HEK293 (cell line): ENCODE data around the gene PPP1R10.

Source experiments
- EGR2 ChIP-seq: fragments of 450-650 bp; formaldehyde crosslinking; IDR thresholded peaks from 2 replicates; pipeline ENCODE4 v1.5.1; 2016; ENCODE audit warnings: low read depth, missing biosample characterization, missing genetic modification characterization
- MEIS1 ChIP-seq: sonication (generic); formaldehyde crosslinking; IDR thresholded peaks from 2 replicates; pipeline ENCODE4 v1.8.1; 2022; ENCODE audit warnings: missing genetic modification reagents, mild to moderate bottlenecking, borderline replicate concordance
- SP2 ChIP-seq: fragments of 450-650 bp; formaldehyde crosslinking; IDR thresholded peaks from 2 replicates; pipeline ENCODE4 v1.5.1; 2016; ENCODE audit warnings: missing biosample characterization, missing genetic modification characterization
- WT1 ChIP-seq: fragments of 450-650 bp; formaldehyde crosslinking; IDR thresholded peaks from 2 replicates; pipeline ENCODE4 v1.5.1; 2016; ENCODE audit warnings: missing biosample characterization, missing genetic modification characterization
- ZBTB8A ChIP-seq: fragments of 450-650 bp; formaldehyde crosslinking; IDR thresholded peaks from 2 replicates; pipeline ENCODE4 v1.5.1; 2016; ENCODE audit warnings: missing biosample characterization, missing genetic modification characterization
- ZEB2 ChIP-seq: fragments of 450-650 bp; formaldehyde crosslinking; IDR thresholded peaks from 2 replicates; pipeline ENCODE4 v1.5.1; 2016; ENCODE audit warnings: missing biosample characterization, missing genetic modification characterization
- ZFHX2 ChIP-seq: fragments of 450-650 bp; formaldehyde crosslinking; conservative IDR thresholded peaks from 2 replicates; pipeline ENCODE4 v1.5.1; 2016; ENCODE audit warnings: missing biosample characterization, missing genetic modification characterization
- ZFP37 ChIP-seq: fragments of 450-650 bp; formaldehyde crosslinking; IDR thresholded peaks from 2 replicates; pipeline ENCODE4 v1.5.1; 2016; ENCODE audit warnings: missing biosample characterization, missing genetic modification characterization
- ZNF140 ChIP-seq: fragments of 450-650 bp; formaldehyde crosslinking; IDR thresholded peaks from 2 replicates; pipeline ENCODE4 v1.5.1; 2016; ENCODE audit warnings: missing biosample characterization, missing genetic modification characterization
- ZNF24 ChIP-seq: fragments of 450-650 bp; formaldehyde crosslinking; IDR thresholded peaks from 2 replicates; pipeline ENCODE4 v1.5.1; 2016; ENCODE audit warnings: missing biosample characterization, missing genetic modification characterization
- ZNF426 ChIP-seq: fragments of 450-650 bp; formaldehyde crosslinking; IDR thresholded peaks from 2 replicates; pipeline ENCODE4 v1.5.1; 2017; ENCODE audit warnings: missing biosample characterization, missing genetic modification characterization, mild to moderate bottlenecking, inconsistent platforms, moderate library complexity
- ZNF629 ChIP-seq: fragments of 450-650 bp; formaldehyde crosslinking; IDR thresholded peaks from 2 replicates; pipeline ENCODE4 v1.5.1; 2017; ENCODE audit warnings: missing biosample characterization, missing genetic modification characterization
- ZSCAN23 ChIP-seq: fragments of 450-650 bp; formaldehyde crosslinking; IDR thresholded peaks from 2 replicates; pipeline ENCODE4 v1.5.1; 2016; ENCODE audit warnings: missing biosample characterization, missing genetic modification characterization
- TF ChIP-seq, protein P1 (sequence below): fragments of 450-650 bp; formaldehyde crosslinking; IDR thresholded peaks from 2 replicates; pipeline ENCODE4 v1.5.1; 2016; ENCODE audit warnings: missing biosample characterization, missing genetic modification characterization
- TF ChIP-seq, protein P2 (sequence below): fragments of 450-650 bp; formaldehyde crosslinking; IDR thresholded peaks from 2 replicates; pipeline ENCODE4 v1.5.1; 2017; ENCODE audit warnings: missing biosample characterization, missing genetic modification characterization
- TF ChIP-seq, protein P3 (sequence below): fragments of 450-650 bp; IDR thresholded peaks from 2 replicates; pipeline ENCODE4 v1.5.1; 2018; ENCODE audit warnings: missing biosample characterization, missing genetic modification characterization
- TF ChIP-seq, protein P4 (sequence below): fragments of 450-650 bp; formaldehyde crosslinking; IDR thresholded peaks from 2 replicates; pipeline ENCODE4 v1.5.1; 2016; ENCODE audit warnings: missing biosample characterization, missing genetic modification characterization
- TF ChIP-seq, protein P5 (sequence below): IDR thresholded peaks from 2 replicates; pipeline ENCODE4 v1.6.1; 2011; ENCODE audit warnings: mild to moderate bottlenecking, low read depth, low read length, borderline replicate concordance
- TF ChIP-seq, protein P6 (sequence below): fragments of 450-650 bp; formaldehyde crosslinking; IDR thresholded peaks from 2 replicates; pipeline ENCODE4 v1.5.1; 2016; ENCODE audit warnings: missing biosample characterization, missing genetic modification characterization
- TF ChIP-seq, protein P7 (sequence below): fragments of 450-650 bp; formaldehyde crosslinking; IDR thresholded peaks from 2 replicates; pipeline ENCODE4 v1.5.1; 2016; ENCODE audit warnings: missing biosample characterization, missing genetic modification characterization
- TF ChIP-seq, protein P8 (sequence below): fragments of 450-650 bp; formaldehyde crosslinking; IDR thresholded peaks from 2 replicates; pipeline ENCODE4 v1.5.1; 2016; ENCODE audit warnings: missing biosample characterization, missing genetic modification characterization

Gene PPP1R10

DNA sequence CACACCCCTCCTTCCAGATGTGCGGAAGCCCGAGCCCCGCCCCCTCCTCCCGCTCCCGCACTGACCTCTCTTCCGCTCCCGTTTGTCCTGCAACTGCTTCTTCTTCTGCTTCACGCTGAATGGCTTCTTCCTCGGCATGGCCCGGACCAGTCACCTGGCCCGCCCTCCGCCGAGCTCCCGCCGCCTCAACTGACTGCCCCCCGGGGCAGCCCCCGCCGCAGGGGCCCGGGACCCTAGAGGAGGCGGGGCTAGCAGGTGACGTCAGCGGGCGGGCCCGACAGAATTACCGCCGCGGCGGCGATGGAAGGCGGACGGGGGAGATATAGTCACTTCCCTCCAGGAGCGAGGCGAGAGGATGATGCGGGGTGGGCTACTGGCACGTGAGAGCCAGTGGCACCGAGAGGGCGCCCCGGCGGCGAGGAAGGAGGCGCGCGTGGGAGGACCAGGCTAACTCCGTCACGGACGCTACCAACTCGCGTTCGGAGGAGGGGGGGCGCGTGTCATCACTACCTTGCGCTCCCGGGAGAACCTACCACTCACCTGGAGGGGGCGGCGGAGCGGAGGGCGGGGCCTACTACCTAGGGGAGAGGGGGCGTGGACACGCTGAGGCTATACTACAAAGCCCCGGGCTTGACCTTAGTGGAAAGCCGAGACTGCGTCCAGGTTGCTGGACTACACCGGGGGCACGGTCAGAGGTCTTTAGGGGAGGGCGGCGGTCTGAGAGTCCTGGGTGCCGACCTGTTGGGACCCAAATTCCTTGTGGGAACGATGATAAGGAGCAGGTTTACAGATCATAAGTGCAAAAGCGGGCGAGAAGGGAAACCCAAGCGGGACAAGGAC is 60.8 kb downstream of the PPP1R10 start, which contains the start of gene GNL1 (continued):
- TF ChIP-seq, protein P1, sequence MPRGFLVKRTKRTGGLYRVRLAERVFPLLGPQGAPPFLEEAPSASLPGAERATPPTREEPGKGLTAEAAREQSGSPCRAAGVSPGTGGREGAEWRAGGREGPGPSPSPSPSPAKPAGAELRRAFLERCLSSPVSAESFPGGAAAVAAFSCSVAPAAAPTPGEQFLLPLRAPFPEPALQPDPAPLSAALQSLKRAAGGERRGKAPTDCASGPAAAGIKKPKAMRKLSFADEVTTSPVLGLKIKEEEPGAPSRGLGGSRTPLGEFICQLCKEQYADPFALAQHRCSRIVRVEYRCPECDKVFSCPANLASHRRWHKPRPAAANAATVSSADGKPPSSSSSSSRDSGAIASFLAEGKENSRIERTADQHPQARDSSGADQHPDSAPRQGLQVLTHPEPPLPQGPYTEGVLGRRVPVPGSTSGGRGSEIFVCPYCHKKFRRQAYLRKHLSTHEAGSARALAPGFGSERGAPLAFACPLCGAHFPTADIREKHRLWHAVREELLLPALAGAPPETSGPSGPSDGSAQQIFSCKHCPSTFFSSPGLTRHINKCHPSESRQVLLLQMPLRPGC (tag by site-specific recombination): peak; percentile 70; the same call in 1 of the 2 replicates
- TF ChIP-seq, protein P2, sequence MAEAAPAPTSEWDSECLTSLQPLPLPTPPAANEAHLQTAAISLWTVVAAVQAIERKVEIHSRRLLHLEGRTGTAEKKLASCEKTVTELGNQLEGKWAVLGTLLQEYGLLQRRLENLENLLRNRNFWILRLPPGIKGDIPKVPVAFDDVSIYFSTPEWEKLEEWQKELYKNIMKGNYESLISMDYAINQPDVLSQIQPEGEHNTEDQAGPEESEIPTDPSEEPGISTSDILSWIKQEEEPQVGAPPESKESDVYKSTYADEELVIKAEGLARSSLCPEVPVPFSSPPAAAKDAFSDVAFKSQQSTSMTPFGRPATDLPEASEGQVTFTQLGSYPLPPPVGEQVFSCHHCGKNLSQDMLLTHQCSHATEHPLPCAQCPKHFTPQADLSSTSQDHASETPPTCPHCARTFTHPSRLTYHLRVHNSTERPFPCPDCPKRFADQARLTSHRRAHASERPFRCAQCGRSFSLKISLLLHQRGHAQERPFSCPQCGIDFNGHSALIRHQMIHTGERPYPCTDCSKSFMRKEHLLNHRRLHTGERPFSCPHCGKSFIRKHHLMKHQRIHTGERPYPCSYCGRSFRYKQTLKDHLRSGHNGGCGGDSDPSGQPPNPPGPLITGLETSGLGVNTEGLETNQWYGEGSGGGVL (tag by site-specific recombination): peak; percentile 70
- TF ChIP-seq, protein P3, sequence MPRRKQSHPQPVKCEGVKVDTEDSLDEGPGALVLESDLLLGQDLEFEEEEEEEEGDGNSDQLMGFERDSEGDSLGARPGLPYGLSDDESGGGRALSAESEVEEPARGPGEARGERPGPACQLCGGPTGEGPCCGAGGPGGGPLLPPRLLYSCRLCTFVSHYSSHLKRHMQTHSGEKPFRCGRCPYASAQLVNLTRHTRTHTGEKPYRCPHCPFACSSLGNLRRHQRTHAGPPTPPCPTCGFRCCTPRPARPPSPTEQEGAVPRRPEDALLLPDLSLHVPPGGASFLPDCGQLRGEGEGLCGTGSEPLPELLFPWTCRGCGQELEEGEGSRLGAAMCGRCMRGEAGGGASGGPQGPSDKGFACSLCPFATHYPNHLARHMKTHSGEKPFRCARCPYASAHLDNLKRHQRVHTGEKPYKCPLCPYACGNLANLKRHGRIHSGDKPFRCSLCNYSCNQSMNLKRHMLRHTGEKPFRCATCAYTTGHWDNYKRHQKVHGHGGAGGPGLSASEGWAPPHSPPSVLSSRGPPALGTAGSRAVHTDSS: peak; percentile 45; the same call in 1 of the 2 replicates
- TF ChIP-seq, protein P4, sequence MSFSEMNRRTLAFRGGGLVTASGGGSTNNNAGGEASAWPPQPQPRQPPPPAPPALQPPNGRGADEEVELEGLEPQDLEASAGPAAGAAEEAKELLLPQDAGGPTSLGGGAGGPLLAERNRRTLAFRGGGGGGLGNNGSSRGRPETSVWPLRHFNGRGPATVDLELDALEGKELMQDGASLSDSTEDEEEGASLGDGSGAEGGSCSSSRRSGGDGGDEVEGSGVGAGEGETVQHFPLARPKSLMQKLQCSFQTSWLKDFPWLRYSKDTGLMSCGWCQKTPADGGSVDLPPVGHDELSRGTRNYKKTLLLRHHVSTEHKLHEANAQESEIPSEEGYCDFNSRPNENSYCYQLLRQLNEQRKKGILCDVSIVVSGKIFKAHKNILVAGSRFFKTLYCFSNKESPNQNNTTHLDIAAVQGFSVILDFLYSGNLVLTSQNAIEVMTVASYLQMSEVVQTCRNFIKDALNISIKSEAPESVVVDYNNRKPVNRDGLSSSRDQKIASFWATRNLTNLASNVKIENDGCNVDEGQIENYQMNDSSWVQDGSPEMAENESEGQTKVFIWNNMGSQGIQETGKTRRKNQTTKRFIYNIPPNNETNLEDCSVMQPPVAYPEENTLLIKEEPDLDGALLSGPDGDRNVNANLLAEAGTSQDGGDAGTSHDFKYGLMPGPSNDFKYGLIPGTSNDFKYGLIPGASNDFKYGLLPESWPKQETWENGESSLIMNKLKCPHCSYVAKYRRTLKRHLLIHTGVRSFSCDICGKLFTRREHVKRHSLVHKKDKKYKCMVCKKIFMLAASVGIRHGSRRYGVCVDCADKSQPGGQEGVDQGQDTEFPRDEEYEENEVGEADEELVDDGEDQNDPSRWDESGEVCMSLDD (tag by site-specific recombination): peak; percentile 91
- TF ChIP-seq ZEB2 (peak; percentile 90), ZSCAN23 (tag by site-specific recombination) (peak; percentile 43; the same call in 1 of the 2 replicates), SP2 (tag by site-specific recombination) (peak; percentile 95), ZNF426 (tag by site-specific recombination) (no peak), ZNF24 (tag by site-specific recombination) (peak; percentile 54; the same call in 1 of the 2 replicates), ZNF140 (tag by site-specific recombination) (no peak), ZBTB8A (tag by site-specific recombination) (peak; percentile 76), EGR2 (tag by site-specific recombination) (peak; percentile 88), ZFP37 (tag by site-specific recombination) (peak; percentile 2; the same call in 1 of the 2 replicates), WT1 (peak; percentile 79), MEIS1 (no peak), ZFHX2 (peak; percentile 93), ZNF629 (tag by site-specific recombination) (peak; percentile 98)
- TF ChIP-seq, protein P5, sequence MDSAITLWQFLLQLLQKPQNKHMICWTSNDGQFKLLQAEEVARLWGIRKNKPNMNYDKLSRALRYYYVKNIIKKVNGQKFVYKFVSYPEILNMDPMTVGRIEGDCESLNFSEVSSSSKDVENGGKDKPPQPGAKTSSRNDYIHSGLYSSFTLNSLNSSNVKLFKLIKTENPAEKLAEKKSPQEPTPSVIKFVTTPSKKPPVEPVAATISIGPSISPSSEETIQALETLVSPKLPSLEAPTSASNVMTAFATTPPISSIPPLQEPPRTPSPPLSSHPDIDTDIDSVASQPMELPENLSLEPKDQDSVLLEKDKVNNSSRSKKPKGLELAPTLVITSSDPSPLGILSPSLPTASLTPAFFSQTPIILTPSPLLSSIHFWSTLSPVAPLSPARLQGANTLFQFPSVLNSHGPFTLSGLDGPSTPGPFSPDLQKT: no peak
- TF ChIP-seq, protein P6, sequence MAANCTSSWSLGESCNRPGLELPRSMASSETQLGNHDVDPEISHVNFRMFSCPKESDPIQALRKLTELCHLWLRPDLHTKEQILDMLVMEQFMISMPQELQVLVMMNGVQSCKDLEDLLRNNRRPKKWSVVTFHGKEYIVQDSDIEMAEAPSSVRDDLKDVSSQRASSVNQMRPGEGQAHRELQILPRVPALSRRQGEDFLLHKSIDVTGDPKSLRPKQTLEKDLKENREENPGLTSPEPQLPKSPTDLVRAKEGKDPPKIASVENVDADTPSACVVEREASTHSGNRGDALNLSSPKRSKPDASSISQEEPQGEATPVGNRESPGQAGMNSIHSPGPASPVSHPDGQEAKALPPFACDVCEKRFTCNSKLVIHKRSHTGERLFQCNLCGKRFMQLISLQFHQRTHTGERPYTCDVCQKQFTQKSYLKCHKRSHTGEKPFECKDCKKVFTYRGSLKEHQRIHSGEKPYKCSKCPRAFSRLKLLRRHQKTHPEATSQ (tag by site-specific recombination): peak; percentile 48; the same call in 1 of the 2 replicates
- TF ChIP-seq, protein P7, sequence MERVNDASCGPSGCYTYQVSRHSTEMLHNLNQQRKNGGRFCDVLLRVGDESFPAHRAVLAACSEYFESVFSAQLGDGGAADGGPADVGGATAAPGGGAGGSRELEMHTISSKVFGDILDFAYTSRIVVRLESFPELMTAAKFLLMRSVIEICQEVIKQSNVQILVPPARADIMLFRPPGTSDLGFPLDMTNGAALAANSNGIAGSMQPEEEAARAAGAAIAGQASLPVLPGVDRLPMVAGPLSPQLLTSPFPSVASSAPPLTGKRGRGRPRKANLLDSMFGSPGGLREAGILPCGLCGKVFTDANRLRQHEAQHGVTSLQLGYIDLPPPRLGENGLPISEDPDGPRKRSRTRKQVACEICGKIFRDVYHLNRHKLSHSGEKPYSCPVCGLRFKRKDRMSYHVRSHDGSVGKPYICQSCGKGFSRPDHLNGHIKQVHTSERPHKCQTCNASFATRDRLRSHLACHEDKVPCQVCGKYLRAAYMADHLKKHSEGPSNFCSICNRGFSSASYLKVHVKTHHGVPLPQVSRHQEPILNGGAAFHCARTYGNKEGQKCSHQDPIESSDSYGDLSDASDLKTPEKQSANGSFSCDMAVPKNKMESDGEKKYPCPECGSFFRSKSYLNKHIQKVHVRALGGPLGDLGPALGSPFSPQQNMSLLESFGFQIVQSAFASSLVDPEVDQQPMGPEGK (tag by site-specific recombination): peak; percentile 98
- TF ChIP-seq, protein P8, sequence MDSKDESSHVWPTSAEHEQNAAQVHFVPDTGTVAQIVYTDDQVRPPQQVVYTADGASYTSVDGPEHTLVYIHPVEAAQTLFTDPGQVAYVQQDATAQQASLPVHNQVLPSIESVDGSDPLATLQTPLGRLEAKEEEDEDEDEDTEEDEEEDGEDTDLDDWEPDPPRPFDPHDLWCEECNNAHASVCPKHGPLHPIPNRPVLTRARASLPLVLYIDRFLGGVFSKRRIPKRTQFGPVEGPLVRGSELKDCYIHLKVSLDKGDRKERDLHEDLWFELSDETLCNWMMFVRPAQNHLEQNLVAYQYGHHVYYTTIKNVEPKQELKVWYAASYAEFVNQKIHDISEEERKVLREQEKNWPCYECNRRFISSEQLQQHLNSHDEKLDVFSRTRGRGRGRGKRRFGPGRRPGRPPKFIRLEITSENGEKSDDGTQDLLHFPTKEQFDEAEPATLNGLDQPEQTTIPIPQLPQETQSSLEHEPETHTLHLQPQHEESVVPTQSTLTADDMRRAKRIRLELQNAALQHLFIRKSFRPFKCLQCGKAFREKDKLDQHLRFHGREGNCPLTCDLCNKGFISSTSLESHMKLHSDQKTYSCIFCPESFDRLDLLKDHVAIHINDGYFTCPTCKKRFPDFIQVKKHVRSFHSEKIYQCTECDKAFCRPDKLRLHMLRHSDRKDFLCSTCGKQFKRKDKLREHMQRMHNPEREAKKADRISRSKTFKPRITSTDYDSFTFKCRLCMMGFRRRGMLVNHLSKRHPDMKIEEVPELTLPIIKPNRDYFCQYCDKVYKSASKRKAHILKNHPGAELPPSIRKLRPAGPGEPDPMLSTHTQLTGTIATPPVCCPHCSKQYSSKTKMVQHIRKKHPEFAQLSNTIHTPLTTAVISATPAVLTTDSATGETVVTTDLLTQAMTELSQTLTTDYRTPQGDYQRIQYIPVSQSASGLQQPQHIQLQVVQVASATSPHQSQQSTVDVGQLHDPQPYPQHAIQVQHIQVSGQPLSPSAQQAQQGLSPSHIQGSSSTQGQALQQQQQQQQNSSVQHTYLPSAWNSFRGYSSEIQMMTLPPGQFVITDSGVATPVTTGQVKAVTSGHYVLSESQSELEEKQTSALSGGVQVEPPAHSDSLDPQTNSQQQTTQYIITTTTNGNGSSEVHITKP: peak; percentile 98
